Mucosa of stomach (tissue), 1 donor: Measurements from ENCODE around the gene COX6B2.
"Not testable (repeated sequence)": the region's sequence is repeated elsewhere in the genome, so short reads cannot be mapped to it uniquely, and the experiment has no call there.

ENCODE experiments used
- H3K27me3 ChIP-seq: one replicate; pipeline ENCODE4 v1.7.0; 2013; ENCODE audit warnings: mild to moderate bottlenecking, low read length; ENCODE audit not compliant: control insufficient read depth, insufficient read depth
- H3K36me3 ChIP-seq: one replicate; pipeline ENCODE4 v1.7.0; 2013; ENCODE audit warnings: low read length; ENCODE audit not compliant: control insufficient read depth, insufficient read depth
- H3K4me1 ChIP-seq: one replicate; pipeline ENCODE4 v1.7.0; 2013; ENCODE audit warnings: mild to moderate bottlenecking, low read length; ENCODE audit not compliant: control insufficient read depth, insufficient read depth
- H3K4me3 ChIP-seq: one replicate; pipeline ENCODE4 v1.7.0; 2013; ENCODE audit warnings: low read length
- H3K9ac ChIP-seq: one replicate; pipeline ENCODE4 v1.7.0; 2013; ENCODE audit warnings: mild to moderate bottlenecking, low read length, moderate library complexity
- H3K9me3 ChIP-seq: one replicate; pipeline ENCODE4 v1.7.0; 2013; ENCODE audit warnings: mild to moderate bottlenecking, low read length, moderate library complexity; ENCODE audit not compliant: control insufficient read depth
- donor health status: Pancreatic carcinoma.

Gene COX6B2, protein sequence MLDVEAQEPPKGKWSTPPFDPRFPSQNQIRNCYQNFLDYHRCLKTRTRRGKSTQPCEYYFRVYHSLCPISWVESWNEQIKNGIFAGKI

DNA sequence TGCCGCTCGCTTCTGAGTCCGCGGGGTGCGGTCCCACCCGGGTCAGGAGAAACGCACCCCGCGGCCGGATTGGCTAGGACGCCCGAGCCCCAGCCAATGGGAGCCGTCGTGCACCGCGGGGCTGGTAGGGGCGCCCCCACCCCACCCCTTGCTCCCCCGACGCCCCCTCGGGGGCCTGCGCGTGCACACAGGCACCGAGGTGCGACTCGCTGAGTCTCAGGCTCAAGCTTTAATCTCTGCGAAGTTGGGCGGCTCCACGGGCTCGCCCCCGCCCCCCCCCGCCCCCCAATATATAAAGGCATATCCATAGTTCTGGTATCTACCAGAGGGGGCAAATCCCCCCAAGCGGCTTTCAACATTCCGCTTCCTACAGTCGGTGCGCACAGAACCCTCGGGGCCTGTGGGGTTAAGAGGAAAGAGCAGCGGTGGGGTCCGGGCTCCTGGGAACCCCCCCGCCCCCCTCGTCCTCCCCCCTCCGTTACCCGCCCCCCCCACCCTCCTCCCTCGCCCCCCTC, at the start of gene COX6B2:
Gene COX6B2 (minus strand): TSS at position 22 of the 515 bp plus-strand sequence. CDS start 198 bp downstream, outside the sequence.
- H3K27me3 ChIP-seq, result peaks cover 49% of the 10 kb centered on the region
- H3K9ac ChIP-seq, result no peak within 1 kb of the TSS
- H3K4me3 ChIP-seq, result no peak within 1 kb of the TSS
- H3K36me3 ChIP-seq, result no peaks in the 10 kb centered on the region
- no peaks in the 10 kb centered on the region for H3K9me3 ChIP-seq
- peaks cover 23% of the 10 kb centered on the region for H3K4me1 ChIP-seq

DNA sequence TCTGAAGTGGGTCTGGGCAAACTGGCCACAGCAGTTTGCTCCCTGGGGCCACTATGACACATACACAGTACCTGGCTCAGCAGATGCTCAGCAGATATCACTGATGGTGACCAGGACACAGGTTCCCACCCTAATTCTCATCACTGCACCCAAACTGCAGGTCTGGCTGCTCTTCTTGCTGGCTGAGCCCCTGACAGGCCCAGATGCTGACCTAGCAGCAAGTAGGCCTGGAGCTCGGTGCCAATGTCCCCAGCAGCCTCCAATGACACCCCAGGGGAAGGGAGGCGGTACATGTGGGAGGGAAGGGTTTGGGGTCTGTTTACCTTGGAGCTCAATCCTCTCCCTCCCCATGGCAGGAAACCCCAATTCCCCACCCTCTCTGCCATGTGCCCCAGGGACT, 48.0 kb upstream of the COX6B2 start:
- no peak overlapping the region for H3K9ac ChIP-seq
- H3K4me3 ChIP-seq, result no peak overlapping the region
- H3K4me1 ChIP-seq, result peaks cover 11% of the 10 kb centered on the region
- peaks cover 12% of the 10 kb centered on the region for H3K36me3 ChIP-seq
- H3K27me3 ChIP-seq, result no peaks in the 10 kb centered on the region
- no peaks in the 10 kb centered on the region for H3K9me3 ChIP-seq

DNA sequence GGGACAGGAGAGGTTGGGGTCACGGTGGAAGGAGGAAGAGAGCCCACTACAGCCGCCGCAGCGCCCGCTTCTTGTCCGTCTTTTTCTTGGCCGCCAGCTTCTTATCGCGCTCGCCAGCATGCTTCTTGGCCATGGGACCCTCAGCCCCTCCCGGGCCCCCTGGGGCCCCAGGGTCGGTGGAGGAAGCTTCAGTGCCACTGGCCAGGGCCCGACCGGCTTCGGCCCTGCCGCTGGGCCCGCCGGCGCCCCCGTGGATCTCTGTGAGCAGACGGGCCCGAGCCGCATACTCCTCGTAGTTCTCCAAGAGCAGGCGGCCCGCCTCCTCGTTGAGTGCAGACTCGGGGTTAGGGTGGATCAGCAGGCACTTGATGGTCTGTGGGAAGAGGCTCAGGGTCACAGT, 46.9 kb upstream of the COX6B2 start:
- not testable (repeated sequence) for H3K27me3 ChIP-seq, H3K4me3 ChIP-seq, H3K9ac ChIP-seq, H3K4me1 ChIP-seq, H3K9me3 ChIP-seq
- H3K36me3 ChIP-seq, result peaks cover 12% of the 10 kb centered on the region

DNA sequence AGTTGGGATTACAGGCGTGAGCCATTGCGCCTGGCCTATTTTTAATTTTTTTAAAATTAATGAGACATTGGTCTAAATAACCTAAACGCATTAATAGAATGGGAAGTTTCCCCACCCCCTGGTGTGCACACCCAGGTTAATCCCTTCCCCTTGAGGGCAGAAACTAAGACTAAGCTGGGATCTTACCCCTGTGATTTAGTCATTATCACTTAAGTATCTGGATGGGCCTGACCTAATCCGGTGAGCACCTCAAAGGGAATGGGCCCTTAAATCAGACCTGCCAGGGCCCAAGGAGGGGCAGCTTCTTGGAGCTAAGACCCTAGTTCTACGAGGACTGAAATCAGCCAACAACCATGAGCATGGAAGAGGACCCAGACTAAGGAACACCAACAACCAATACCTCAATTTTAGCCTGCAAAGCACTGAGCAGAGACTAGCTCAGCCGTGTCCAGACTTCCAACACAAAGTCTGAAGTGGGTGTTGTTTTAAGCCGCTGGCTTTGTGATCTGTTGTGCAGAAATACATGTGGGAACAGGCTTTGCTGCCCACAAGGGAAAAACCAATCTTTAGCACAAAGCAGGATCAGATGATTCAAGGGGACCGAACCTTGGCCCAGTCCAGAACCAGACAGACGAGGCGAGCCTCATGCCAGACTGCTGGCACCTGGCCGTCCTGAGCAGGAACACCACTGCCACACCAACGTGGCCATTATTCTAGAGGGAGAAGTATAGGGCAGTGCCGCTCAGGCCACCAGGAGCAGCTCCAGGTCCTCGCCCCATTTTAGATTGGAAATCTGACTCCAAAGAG, 46.0 kb upstream of the COX6B2 start:
- H3K27me3 ChIP-seq, result no peaks in the 10 kb centered on the region
- H3K9me3 ChIP-seq, result no peaks in the 10 kb centered on the region
- H3K9ac ChIP-seq, result no peak overlapping the region
- peaks cover 12% of the 10 kb centered on the region for H3K36me3 ChIP-seq
- H3K4me1 ChIP-seq, result no peaks in the 10 kb centered on the region
- no peak overlapping the region for H3K4me3 ChIP-seq

DNA sequence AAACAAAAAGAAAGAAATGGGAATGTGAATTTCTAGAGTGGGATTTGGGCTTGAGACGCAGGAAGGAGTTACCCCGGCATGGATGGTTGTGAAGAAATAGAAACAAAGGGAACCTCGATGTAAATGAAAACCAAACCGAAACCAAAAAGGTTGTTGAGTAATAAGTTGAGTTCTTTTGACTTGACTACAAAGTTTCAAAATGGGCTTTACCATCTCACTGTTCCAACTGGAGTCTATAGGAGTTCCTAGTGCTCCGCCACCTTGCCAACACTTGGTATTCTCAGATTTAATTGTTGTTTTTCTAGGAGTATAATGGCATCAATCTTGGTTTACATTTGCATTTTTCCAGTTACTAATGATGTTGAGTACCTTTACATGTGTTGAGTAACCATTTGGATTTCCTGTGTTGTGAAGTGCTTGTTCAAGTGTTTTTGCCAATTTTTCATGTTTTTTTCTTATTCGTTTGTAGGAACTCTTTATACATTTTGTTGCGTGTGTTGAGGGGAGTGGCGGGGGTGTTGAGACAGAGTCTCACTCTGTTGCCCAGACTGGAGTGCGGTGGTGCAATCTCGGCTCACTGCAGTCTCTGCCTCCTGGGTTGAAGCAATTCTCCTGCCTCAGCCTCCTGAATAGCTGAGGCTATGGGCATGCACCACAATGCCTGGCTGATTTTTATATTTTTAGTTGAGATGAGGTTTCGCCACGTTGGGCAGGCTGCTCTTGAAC, 43.8 kb upstream of the COX6B2 start:
- H3K4me3 ChIP-seq, result no peak overlapping the region
- no peaks in the 10 kb centered on the region for H3K27me3 ChIP-seq
- peaks cover 12% of the 10 kb centered on the region for H3K36me3 ChIP-seq
- H3K9me3 ChIP-seq, result no peaks in the 10 kb centered on the region
- no peaks in the 10 kb centered on the region for H3K4me1 ChIP-seq
- no peak overlapping the region for H3K9ac ChIP-seq

DNA sequence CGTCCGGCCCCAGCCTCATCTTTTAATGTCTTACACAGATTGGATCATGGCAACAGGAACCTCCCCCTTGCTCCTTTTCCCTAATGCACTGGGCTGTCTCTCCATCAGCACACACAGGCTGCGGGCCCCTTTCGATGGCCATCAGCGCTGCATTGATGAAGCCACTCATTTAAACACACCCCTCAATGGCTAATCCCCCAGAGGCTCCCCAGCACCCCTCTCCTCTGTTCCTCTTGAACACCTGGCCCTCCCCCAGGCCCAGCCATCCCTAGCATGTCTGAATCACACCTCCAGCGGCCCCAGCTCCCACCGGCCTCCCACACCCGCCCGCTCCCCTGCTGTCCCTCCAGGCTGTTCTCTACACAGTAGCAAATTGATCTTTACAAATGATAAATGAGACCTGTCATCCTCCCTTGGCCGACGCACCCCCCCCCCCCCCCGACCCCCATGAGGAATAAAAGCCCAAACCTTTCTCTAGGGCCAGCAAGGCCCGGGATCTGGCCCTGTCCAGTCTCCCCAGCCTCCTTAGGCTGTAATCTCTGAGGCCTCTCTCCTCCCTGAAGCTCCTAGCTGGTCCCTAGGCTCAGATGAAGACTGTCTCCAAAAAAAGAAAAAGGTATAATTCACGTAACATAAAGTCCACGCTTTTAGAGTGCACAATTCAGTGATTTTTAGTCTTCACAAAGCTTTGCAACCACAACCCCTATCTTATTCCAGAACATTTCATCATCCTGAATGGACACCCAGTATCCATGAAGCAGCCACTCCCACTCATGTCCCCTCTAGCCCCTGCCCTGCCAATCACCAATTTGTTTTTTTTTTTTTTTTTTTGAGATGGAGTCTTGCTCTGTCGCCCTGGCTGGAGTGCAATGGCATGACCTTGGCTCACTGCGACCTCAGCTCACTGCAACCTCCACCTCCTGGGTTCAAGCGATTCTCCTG, 38.6 kb upstream of the COX6B2 start:
- no peak overlapping the region for H3K9ac ChIP-seq
- H3K9me3 ChIP-seq, result no peaks in the 10 kb centered on the region
- no peak overlapping the region for H3K4me3 ChIP-seq
- H3K27me3 ChIP-seq, result no peaks in the 10 kb centered on the region
- peaks cover 5% of the 10 kb centered on the region for H3K36me3 ChIP-seq
- peaks cover 10% of the 10 kb centered on the region for H3K4me1 ChIP-seq

DNA sequence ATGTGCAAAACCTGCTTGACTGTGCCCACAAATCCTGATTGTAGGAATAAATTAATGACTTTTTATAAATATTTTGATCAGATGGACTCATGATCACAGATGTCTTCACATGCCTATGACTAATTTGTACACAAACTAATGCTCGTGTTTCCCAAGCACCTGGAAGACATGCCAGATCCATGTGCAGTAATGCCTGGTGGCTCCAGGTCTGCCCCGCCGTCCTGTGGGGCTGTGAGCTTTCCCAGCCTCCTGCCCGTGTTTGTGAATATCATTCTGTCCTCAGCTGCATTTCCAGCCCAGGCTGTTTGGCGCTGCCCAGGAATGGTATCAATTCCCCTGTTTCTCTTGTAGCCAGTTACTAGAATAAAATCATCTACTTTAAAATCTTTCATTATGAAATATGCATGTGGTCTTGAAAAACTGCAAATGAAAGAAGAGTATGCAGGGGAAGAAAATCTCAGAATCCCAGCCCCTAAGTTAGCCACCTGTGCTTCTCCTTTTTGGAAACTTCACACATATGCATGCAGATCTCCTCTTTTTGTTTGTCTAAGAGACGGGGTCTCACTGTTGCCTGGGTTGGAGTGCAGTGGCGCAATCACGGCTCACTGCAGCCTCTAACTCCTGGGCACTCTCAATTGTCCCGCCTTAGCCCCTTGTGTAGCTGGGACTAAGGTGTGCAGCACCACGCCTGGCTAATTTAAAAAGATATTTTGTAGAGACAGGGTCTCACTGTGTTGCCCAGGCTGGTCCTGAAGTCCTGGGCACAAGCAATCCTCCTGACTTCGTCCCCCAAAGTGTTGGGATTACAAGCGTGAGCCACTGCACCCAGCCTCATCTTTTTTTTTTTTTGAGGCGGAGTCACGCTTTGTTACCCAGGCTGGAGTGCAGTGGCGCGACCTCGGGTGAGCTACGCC, 37.4 kb upstream of the COX6B2 start:
- H3K9ac ChIP-seq, result no peak overlapping the region
- no peaks in the 10 kb centered on the region for H3K9me3 ChIP-seq
- H3K36me3 ChIP-seq, result peaks cover 10% of the 10 kb centered on the region
- peaks cover 22% of the 10 kb centered on the region for H3K4me1 ChIP-seq
- H3K4me3 ChIP-seq, result no peak overlapping the region
- H3K27me3 ChIP-seq, result no peaks in the 10 kb centered on the region

DNA sequence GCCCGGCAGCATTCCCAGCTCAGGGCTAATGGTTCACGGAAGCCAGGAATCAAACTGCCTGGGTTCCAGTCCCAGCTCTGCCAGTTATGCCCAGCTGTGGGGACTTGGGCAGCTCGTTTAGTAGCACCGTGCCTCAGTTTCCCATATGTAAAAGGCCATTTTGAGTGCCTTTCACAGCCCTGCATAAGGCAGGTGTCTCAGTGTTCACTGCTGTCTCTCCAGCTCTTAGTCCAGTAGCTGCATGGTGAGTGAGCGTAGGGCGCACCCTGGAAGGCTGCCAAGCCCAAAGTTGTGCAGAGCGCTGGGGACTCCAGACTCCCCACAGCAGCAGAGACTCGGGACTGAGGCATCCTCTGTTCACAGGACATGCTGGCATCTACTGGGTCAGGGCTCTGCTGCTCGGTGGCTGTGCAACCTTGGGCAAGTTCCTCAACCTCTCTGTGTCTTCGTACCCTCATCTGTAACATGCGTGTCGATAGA, 36.7 kb upstream of the COX6B2 start:
- Histone ChIP-seq H3K9me3 (no peaks in the 10 kb centered on the region), H3K4me3 (no peak overlapping the region), H3K27me3 (no peaks in the 10 kb centered on the region), H3K36me3 (peaks cover 10% of the 10 kb centered on the region), H3K4me1 (peaks cover 28% of the 10 kb centered on the region), H3K9ac (no peak overlapping the region)

DNA sequence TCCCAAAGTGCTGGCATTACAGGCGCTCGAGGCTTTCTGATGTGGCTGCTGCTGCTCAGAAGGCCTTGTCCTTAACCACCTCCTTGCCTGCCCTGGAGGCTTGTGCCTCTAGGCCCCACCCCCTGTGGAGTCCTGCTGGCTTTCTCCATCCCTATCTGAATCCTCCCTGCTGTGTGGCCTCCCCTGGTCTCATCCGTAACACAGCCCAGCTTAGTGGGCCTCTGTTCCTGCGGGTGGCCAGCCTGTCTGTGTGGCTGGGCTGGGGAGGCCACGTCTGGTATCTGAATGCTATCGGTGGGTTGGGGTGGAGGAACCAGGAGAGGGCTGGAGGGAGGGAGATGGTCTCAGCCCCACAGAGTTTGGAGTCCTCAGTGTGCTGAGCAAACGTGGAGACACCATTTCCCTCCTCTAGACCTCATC, 36.0 kb upstream of the COX6B2 start:
- H3K9ac ChIP-seq, result no peak overlapping the region
- peaks cover 10% of the 10 kb centered on the region for H3K36me3 ChIP-seq
- H3K4me3 ChIP-seq, result no peak overlapping the region
- H3K4me1 ChIP-seq, result peaks cover 28% of the 10 kb centered on the region
- H3K27me3 ChIP-seq, result no peaks in the 10 kb centered on the region
- no peaks in the 10 kb centered on the region for H3K9me3 ChIP-seq

DNA sequence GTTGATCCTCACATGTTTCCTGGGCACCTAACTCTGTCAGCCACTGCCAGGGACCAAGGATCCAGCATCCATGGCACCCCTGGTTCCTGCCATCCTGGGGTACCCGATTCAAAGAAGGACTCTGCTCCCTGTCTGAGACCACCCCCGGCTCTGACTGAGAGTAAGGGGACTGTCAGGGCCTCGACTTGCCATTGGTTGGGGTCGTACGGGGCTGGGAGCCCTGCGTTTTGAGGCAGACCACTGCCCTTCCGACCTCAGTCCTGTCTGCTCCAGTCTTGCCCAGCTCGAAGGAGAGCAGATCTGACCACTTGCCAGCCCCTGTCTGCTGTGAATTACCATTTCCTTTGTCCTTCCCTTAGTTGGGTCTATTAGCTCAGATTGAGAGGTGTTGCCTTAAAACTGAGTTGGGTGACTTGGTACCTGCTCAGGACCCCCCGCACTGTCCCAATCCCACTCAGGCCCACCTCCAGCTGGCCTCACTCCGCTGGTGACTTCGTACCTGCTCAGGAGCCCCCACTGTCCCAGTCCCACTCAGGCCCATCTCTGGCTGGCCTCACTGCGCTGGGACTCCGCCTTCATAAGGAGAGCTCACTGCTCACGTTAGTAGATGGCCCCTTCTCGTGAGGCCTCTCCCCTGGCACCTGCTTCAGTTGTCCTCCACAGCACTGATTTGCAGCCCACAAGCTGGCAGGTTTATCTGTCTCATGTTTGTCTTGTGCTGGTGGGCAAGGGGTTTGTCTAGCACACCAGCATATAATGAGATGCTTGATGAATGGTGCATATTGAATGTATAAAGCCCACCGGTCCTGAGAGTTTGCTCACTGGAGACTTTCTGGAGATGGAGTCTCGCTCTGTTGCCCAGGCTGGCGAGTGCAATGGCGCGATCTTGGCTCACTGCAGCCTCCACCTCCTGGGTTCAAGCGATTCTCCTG, 35.1 kb upstream of the COX6B2 start:
- H3K4me1 ChIP-seq, result peaks cover 33% of the 10 kb centered on the region
- H3K9me3 ChIP-seq, result no peaks in the 10 kb centered on the region
- H3K9ac ChIP-seq, result no peak overlapping the region

More for the DNA sequence above, 35.1 kb upstream of the COX6B2 start:
- H3K27me3 ChIP-seq, result no peaks in the 10 kb centered on the region
- H3K4me3 ChIP-seq, result no peak overlapping the region
- peaks cover 10% of the 10 kb centered on the region for H3K36me3 ChIP-seq
